Karpas-422 (cell line): ENCODE data around the gene CPED1. TPM values are rescaled to one million over a fixed set of nuclear protein-coding genes. Genes with fewer than 3 reads are reported as not detected.

Source experiments
- DNase-seq: peaks from one replicate; pipeline ENCODE4 v3.0.0-alpha.2; 2015
- H2AFZ ChIP-seq: fragments of 200-600 bp; sonication (generic); 2 replicates; pipeline ENCODE4 v1.6.1; 2014; ENCODE audit warnings: antibody characterized with exemption, low read length, mixed read lengths
- H3K27ac ChIP-seq: fragments of 200-600 bp; sonication (generic); 2 replicates; pipeline ENCODE4 v1.5.1; 2014; ENCODE audit warnings: mild to moderate bottlenecking, low read length, moderate library complexity
- H3K27me3 ChIP-seq: fragments of 200-600 bp; sonication (generic); 2 replicates; pipeline ENCODE4 v1.6.1; 2014; ENCODE audit warnings: low read length, mixed read lengths
- H3K36me3 ChIP-seq: fragments of 200-600 bp; sonication (generic); 2 replicates; pipeline ENCODE4 v1.6.1; 2014; ENCODE audit warnings: low read length, mixed read lengths; ENCODE audit not compliant: insufficient read depth
- H3K4me1 ChIP-seq: fragments of 200-600 bp; sonication (generic); 2 replicates; pipeline ENCODE4 v1.6.1; 2014; ENCODE audit warnings: mild to moderate bottlenecking, low read length, mixed read lengths
- H3K4me2 ChIP-seq: fragments of 200-600 bp; sonication (generic); 2 replicates; pipeline ENCODE4 v1.6.1; 2014; ENCODE audit warnings: low read length, low read depth, mild to moderate bottlenecking; ENCODE audit not compliant: poor library complexity, severe bottlenecking
- H3K4me3 ChIP-seq: fragments of 200-600 bp; sonication (generic); 2 replicates; pipeline ENCODE4 v1.5.1; 2014; ENCODE audit warnings: mild to moderate bottlenecking, antibody characterized with exemption, low read length, mixed read lengths
- H3K79me2 ChIP-seq: fragments of 200-600 bp; sonication (generic); 2 replicates; pipeline ENCODE4 v1.6.1; 2014; ENCODE audit warnings: mild to moderate bottlenecking, low read length, mixed read lengths
- H3K9ac ChIP-seq: fragments of 200-600 bp; sonication (generic); 2 replicates; pipeline ENCODE4 v1.6.0; 2014; ENCODE audit warnings: low read length
- H3K9me2 ChIP-seq: fragments of 200-600 bp; sonication (generic), shearing (Covaris generic); replicated peaks from 2 replicates; pipeline ENCODE4 v1.6.0; 2014; ENCODE audit warnings: mild to moderate bottlenecking, low read length, moderate library complexity; ENCODE audit not compliant: insufficient read depth
- H3K9me3 ChIP-seq: fragments of 300-700, 200-600 bp; sonication (generic); 2 replicates; pipeline ENCODE4 v1.6.1; 2014; ENCODE audit warnings: low read length, mixed read lengths
- H4K20me1 ChIP-seq: fragments of 200-600 bp; sonication (generic); 2 replicates; pipeline ENCODE4 v1.6.1; 2014; ENCODE audit warnings: mild to moderate bottlenecking, antibody characterized with exemption, low read length, low read depth; ENCODE audit not compliant: insufficient read depth
- total RNA-seq: library from RNA; depleted of rRNA; stranded (reverse); fragments of >200 nt; shearing (Covaris generic); gene quantifications from 2 replicates; pipeline ENCODE4 v1.2.3, GENCODE V29; 2014; ENCODE audit warnings: low replicate concordance

Gene CPED1
- total RNA-seq, 1 experiment from 2014 or later: 0.04 TPM

- Histone ChIP-seq H3K4me3 (no peak overlapping the region), H3K27me3 (no peaks in the 10 kb centered on the region), H3K4me2 (no peak overlapping the region), H3K9ac (no peak overlapping the region), H4K20me1 (no peaks in the 10 kb centered on the region), H2AFZ (no peak overlapping the region), H3K27ac (no peak overlapping the region), H3K79me2 (no peaks in the 10 kb centered on the region), H3K36me3 (no peaks in the 10 kb centered on the region), H3K9me3 (no peaks in the 10 kb centered on the region), H3K4me1 (no peaks in the 10 kb centered on the region), H3K9me2 (no peaks in the 10 kb centered on the region)
- DNase-seq: no peak
Observed at GRCh38 chr7:121020989-121021969, 32.8 kb downstream of the CPED1 start.

- DNase-seq: no peak
- Histone ChIP-seq H4K20me1 (no peaks in the 10 kb centered on the region), H2AFZ (no peak overlapping the region), H3K4me2 (no peak overlapping the region), H3K9me2 (no peaks in the 10 kb centered on the region), H3K9me3 (no peaks in the 10 kb centered on the region), H3K4me3 (no peak overlapping the region), H3K36me3 (no peaks in the 10 kb centered on the region), H3K27me3 (no peaks in the 10 kb centered on the region), H3K79me2 (no peaks in the 10 kb centered on the region), H3K27ac (no peak overlapping the region), H3K9ac (no peak overlapping the region), H3K4me1 (no peaks in the 10 kb centered on the region)
Observed at GRCh38 chr7:121023194-121023593, 34.7 kb downstream of the CPED1 start.

DNA sequence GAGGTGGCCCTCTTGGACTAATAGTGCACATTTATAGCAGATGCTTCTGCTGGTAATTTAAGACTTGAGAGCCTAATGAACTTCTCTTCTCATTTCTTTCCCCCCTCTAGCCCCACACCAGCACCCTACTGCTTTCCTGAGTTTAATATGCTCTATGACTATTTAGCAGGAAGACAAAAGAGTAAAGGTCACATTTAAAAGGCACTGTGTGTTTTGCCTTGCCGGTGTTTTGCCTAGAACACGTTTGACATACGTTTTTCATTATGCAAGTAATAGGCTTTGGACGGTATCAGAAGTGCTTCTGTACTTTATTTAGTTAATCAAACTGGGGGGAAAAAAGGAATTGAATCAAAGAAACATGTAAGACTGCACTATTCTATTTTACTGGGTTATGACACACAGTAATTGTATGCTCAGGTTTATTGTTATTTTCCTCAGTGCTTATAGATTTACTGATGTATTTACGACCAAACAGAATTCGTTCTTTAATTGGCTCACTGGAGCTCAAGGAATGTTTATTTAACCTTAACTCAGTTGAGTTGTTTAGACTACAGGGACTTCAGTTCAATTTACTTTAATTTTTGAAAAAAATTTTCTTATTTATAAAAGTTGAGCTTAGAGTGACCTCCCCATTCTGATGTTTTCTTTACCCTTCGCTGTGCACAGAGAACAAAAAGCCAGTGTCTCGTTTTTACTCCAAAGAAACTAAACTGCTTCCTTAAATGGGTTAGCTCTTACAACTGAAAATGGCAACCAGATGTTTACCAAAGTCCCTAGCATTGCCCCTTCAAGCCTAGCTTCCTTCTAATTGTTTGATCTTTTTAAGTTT is 35.4 kb downstream of the CPED1 start:
- no peak for DNase-seq
- no peak overlapping the region for H3K9ac ChIP-seq

GRCh38 chr7:121024611-121025010 is 36.1 kb downstream of the CPED1 start:
- Histone ChIP-seq H3K79me2 (no peaks in the 10 kb centered on the region), H3K4me3 (no peak overlapping the region), H3K9ac (no peak overlapping the region), H3K27me3 (no peaks in the 10 kb centered on the region), H3K27ac (no peak overlapping the region), H3K4me1 (no peaks in the 10 kb centered on the region), H3K4me2 (no peak overlapping the region), H2AFZ (no peak overlapping the region), H3K9me3 (no peaks in the 10 kb centered on the region), H3K9me2 (no peaks in the 10 kb centered on the region), H4K20me1 (no peaks in the 10 kb centered on the region), H3K36me3 (no peaks in the 10 kb centered on the region)
- DNase-seq: no peak

More for the DNA sequence above, 35.4 kb downstream of the CPED1 start:
- no peak overlapping the region for H2AFZ ChIP-seq
- H3K4me2 ChIP-seq: no peak overlapping the region
- no peaks in the 10 kb centered on the region for H3K36me3 ChIP-seq
- no peaks in the 10 kb centered on the region for H3K4me1 ChIP-seq
- no peaks in the 10 kb centered on the region for H3K9me3 ChIP-seq
- no peaks in the 10 kb centered on the region for H3K9me2 ChIP-seq
- no peaks in the 10 kb centered on the region for H3K79me2 ChIP-seq
- H3K27me3 ChIP-seq: no peaks in the 10 kb centered on the region
- H3K4me3 ChIP-seq: no peak overlapping the region
- no peak overlapping the region for H3K27ac ChIP-seq
- no peaks in the 10 kb centered on the region for H4K20me1 ChIP-seq

DNA sequence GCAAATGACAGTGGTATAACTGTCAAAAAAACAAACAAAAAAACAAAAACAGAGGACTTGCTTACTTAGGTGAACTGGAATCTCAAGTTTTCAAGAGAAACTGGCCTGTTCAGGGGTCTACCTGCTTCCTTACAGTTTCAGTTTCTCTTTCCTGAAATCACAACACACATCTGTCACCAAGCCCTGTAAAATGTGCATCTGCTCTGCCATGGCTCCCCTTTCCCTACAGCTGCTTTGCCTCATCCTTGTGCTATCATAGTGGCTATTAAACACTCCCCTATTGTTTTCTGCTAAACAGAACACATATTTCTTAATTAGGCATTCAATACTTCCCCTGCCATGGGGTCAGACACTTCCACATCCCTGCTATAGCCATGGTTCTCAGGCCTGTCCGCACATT is 37.6 kb downstream of the CPED1 start:
- H3K9me2 ChIP-seq: no peaks in the 10 kb centered on the region
- H4K20me1 ChIP-seq: no peaks in the 10 kb centered on the region
- no peak overlapping the region for H3K9ac ChIP-seq
- no peaks in the 10 kb centered on the region for H3K27me3 ChIP-seq
- H3K9me3 ChIP-seq: no peaks in the 10 kb centered on the region
- DNase-seq: no peak
- H3K79me2 ChIP-seq: no peaks in the 10 kb centered on the region
- no peak overlapping the region for H3K27ac ChIP-seq
- H3K4me3 ChIP-seq: no peak overlapping the region
- no peaks in the 10 kb centered on the region for H3K36me3 ChIP-seq
- no peak overlapping the region for H2AFZ ChIP-seq
- no peak overlapping the region for H3K4me2 ChIP-seq
- no peaks in the 10 kb centered on the region for H3K4me1 ChIP-seq

- H2AFZ ChIP-seq: no peak overlapping the region
- H3K9ac ChIP-seq: no peak overlapping the region
- no peaks in the 10 kb centered on the region for H4K20me1 ChIP-seq
- H3K36me3 ChIP-seq: no peaks in the 10 kb centered on the region
- DNase-seq: no peak
- H3K4me2 ChIP-seq: no peak overlapping the region
- H3K27me3 ChIP-seq: no peaks in the 10 kb centered on the region
- no peak overlapping the region for H3K4me3 ChIP-seq
- no peaks in the 10 kb centered on the region for H3K4me1 ChIP-seq
- no peaks in the 10 kb centered on the region for H3K9me2 ChIP-seq
- no peak overlapping the region for H3K27ac ChIP-seq
- no peaks in the 10 kb centered on the region for H3K79me2 ChIP-seq
- H3K9me3 ChIP-seq: no peaks in the 10 kb centered on the region
Observed at GRCh38 chr7:121026577-121027111, 38.1 kb downstream of the CPED1 start.

DNA sequence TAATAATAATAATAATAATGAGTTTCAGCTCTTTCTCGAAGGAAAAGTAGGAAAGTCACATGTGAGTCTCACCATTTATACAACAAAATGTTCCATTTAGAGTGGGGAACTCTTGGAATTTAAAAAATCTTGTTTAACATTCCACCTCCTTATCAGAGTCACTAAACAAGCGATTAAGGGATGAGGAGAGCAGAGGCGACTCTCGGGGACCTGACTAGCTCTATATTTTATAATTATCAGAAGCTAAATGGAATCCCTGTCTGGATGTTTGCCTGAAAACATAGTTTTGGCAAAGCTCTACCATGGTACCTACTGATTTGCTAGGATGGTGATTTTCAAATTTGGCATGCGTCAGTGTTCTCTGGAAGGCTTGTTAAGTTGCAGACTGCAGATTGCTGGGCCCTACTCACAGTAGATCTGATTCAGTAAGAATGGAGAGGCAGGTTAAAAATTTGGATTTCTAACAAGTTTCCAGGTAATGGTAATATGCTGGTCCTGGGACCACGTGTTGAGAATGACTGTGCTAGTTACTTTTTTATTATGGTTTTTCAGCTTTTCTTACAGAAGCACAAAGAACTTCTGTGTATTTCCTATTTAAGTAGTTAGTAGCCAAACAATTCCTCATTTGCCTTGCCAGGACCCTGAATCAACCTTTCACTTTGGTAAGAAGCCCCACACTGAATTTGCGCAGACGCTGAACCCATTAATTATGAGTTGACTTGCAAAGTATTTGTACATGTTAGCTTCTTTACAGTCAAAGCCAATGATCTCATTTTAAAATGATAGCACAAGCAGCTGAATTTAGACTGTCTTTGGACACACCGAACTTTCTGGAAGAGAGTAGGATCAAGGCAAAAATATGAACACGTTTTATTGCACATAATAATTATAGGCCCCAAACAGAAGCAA is 39.5 kb downstream of the CPED1 start:
- Histone ChIP-seq H3K9ac (no peak overlapping the region), H3K4me1 (no peaks in the 10 kb centered on the region), H2AFZ (no peak overlapping the region)

More for the DNA sequence above, 39.5 kb downstream of the CPED1 start:
- H3K27me3 ChIP-seq: no peaks in the 10 kb centered on the region
- H3K36me3 ChIP-seq: no peaks in the 10 kb centered on the region
- H4K20me1 ChIP-seq: no peaks in the 10 kb centered on the region
- DNase-seq: no peak
- no peak overlapping the region for H3K4me3 ChIP-seq
- no peaks in the 10 kb centered on the region for H3K79me2 ChIP-seq
- no peak overlapping the region for H3K27ac ChIP-seq
- no peaks in the 10 kb centered on the region for H3K9me2 ChIP-seq
- H3K9me3 ChIP-seq: no peaks in the 10 kb centered on the region
- no peak overlapping the region for H3K4me2 ChIP-seq
